ENCODE measurements around the gene FANK1. TPM values are rescaled to one million over a fixed set of nuclear protein-coding genes. Genes with fewer than 3 reads are reported as not detected.

The FANK1 gene
- total and polyA plus RNA-seq, 2 donors (not counting 1 experiment from before 2014, with no cell fraction given) = 0.13 TPM; not detected in 1

DNA sequence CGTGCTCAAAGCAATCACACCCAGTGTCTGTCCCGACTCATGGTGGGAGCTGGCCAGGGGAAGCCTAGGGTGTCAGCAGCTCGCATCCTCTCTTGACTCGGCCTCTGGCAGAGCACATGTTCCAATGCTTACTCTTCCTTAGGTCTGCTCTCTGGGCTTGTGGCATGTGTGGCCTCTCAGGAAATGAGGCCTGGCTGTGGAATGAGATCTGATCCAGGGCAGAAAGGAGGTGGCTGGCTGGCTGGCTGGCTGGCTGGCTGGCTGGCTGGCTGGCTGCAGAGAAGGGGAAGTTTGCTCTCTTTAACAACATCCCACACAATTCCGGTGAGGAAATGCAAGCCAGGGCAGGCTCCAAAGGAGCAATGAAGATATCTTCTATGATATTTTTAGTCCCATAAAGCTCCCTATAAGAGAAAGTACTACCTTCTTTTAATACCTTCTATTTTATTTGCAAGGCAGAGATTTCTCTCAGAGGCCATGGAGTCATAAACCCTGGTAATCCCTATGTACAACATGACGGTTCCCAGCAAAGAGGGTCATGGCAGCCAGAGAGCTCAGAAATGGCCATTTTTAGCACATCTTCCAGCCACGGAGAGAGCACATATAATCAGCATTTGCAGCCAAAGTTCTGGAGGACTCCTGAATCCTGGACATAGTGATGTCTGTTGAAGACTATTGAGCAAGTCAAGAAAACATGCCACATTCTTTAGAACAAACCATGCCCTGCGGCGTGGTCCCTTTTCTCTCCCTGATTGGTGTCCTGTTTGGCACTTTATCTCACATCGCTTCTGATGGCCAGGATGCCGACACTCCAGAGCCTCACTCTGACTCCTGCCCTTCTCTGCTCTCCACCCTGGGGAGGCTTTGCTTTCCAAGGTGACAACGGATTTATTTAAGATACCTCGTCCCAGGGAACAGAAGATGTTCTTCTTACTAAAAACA is 153.7 kb downstream of the FANK1 start:
- H3K79me2 ChIP-seq (ENCODE audit: control insufficient read depth, insufficient read depth, low read length) = no peaks in the 10 kb centered on the region
- no peak overlapping the region for H3K4me2 ChIP-seq (replicated peaks; ENCODE audit: low read depth, low read length, poor library complexity, severe bottlenecking)
- H2AFZ ChIP-seq (ENCODE audit: insufficient read depth, low read depth, low read length, poor library complexity, severe bottlenecking) = no peak overlapping the region
- H3K4me3 ChIP-seq (ENCODE audit: control extremely low read depth in 1 of 5, extremely low read depth in 1 of 5, insufficient read depth in 1 of 5, low read depth in 2 of 5, low read length in 4 of 5) = no peak overlapping the region
- H3K9me3 ChIP-seq (ENCODE audit: control extremely low read depth in 1 of 3, control insufficient read depth in 2 of 3, insufficient read depth in 1 of 3, low read length in 2 of 3) = no peaks in the 10 kb centered on the region
- no peaks in the 10 kb centered on the region for H3K4me1 ChIP-seq (ENCODE audit: control insufficient read depth in 2 of 2, insufficient read depth in 2 of 2, low read length in 2 of 2)
- 70% methylated on average over 11 of the region's 13 CpGs for WGBS (ENCODE audit: insufficient coverage)
- no peak overlapping the region for H3K27ac ChIP-seq (ENCODE audit: low read length in 2 of 2)
- no peak overlapping the region for H3K27ac Mint-ChIP-seq
- H3K27me3 Mint-ChIP-seq = peaks cover 19% of the 10 kb centered on the region
- DNase-seq (no peak), ATAC-seq (ENCODE audit: low read depth) (no peak)
- no peak overlapping the region for H3K4me3 Mint-ChIP-seq
- peaks cover 3% of the 10 kb centered on the region for H3K4me1 Mint-ChIP-seq
- no peak for TF ChIP-seq EZH2 (IDR thresholded peaks at IDR 0.05; ENCODE audit: borderline replicate concordance, insufficient read depth, low read depth, low read length, poor library complexity, severe bottlenecking)
- no peak for TF ChIP-seq CTCF (IDR thresholded peaks at IDR 0.05)
- ChIA-PET POLR2A (no interaction called here), CTCF (no interaction called here)
- intact Hi-C loops (cut with micrococcal nuclease) = no loop called here
- H3K9me3 Mint-ChIP-seq (ENCODE audit: insufficient read depth) = no peaks in the 10 kb centered on the region
- H4K20me1 ChIP-seq (ENCODE audit: control insufficient read depth, insufficient read depth, low read length, poor library complexity, severe bottlenecking) = no peaks in the 10 kb centered on the region
- no peak overlapping the region for H3K9ac ChIP-seq (ENCODE audit: low read length)
- H3K27me3 ChIP-seq (replicated peaks in 1 of 4; ENCODE audit: control extremely low read depth in 1 of 4, control insufficient read depth in 3 of 4, insufficient read depth in 4 of 4, low read length in 3 of 4) = peaks cover 0 to 7% (median 0%) of the 10 kb centered on the region in 4 experiments
- H3K36me3 ChIP-seq (replicated peaks in 1 of 2; ENCODE audit: control extremely low read depth in 1 of 2, control insufficient read depth in 1 of 2, extremely low read depth in 1 of 2, insufficient read depth in 2 of 2, low read length in 1 of 2) = no peaks in the 10 kb centered on the region

- Histone ChIP-seq H3K79me2 (ENCODE audit: control insufficient read depth, insufficient read depth, low read length) (no peaks in the 10 kb centered on the region), H3K9me3 (ENCODE audit: control extremely low read depth in 1 of 3, control insufficient read depth in 2 of 3, insufficient read depth in 1 of 3, low read length in 2 of 3) (no peaks in the 10 kb centered on the region), H3K9ac (ENCODE audit: low read length) (no peak overlapping the region), H3K27ac (ENCODE audit: low read length in 2 of 2) (no peak overlapping the region), H2AFZ (ENCODE audit: insufficient read depth, low read depth, low read length, poor library complexity, severe bottlenecking) (no peak overlapping the region), H3K4me2 (replicated peaks; ENCODE audit: low read depth, low read length, poor library complexity, severe bottlenecking) (no peak overlapping the region), H4K20me1 (ENCODE audit: control insufficient read depth, insufficient read depth, low read length, poor library complexity, severe bottlenecking) (no peaks in the 10 kb centered on the region), H3K4me1 (ENCODE audit: control insufficient read depth in 2 of 2, insufficient read depth in 2 of 2, low read length in 2 of 2) (no peaks in the 10 kb centered on the region), H3K4me3 (ENCODE audit: control extremely low read depth in 1 of 5, extremely low read depth in 1 of 5, insufficient read depth in 1 of 5, low read depth in 2 of 5, low read length in 4 of 5) (no peak overlapping the region), H3K36me3 (replicated peaks in 1 of 2; ENCODE audit: control extremely low read depth in 1 of 2, control insufficient read depth in 1 of 2, extremely low read depth in 1 of 2, insufficient read depth in 2 of 2, low read length in 1 of 2) (no peaks in the 10 kb centered on the region), H3K27me3 (replicated peaks in 1 of 4; ENCODE audit: control extremely low read depth in 1 of 4, control insufficient read depth in 3 of 4, insufficient read depth in 4 of 4, low read length in 3 of 4) (peaks cover 0 to 7% (median under 1%) of the 10 kb centered on the region in 4 experiments)
- intact Hi-C loops (cut with micrococcal nuclease) = no loop called here
- Mint-ChIP-seq H3K9me3 (ENCODE audit: insufficient read depth) (no peaks in the 10 kb centered on the region), H3K27me3 (peaks cover 23% of the 10 kb centered on the region), H3K27ac (no peak overlapping the region), H3K4me1 (peaks cover 3% of the 10 kb centered on the region), H3K4me3 (no peak overlapping the region)
- no peak for DNase-seq
- CTCF ChIA-PET = no interaction called here
- WGBS (ENCODE audit: insufficient coverage) = no CpG with 5 or more reads among the region's 2 CpGs
- POLR2A ChIA-PET = no interaction called here
- ATAC-seq (ENCODE audit: low read depth) = no peak
- TF ChIP-seq CTCF (IDR thresholded peaks at IDR 0.05) (no peak), EZH2 (IDR thresholded peaks at IDR 0.05; ENCODE audit: borderline replicate concordance, insufficient read depth, low read depth, low read length, poor library complexity, severe bottlenecking) (no peak)
These were observed 155.8 kb downstream of the FANK1 start for GRCh38 chr10:126052171-126052570.
